ENCODE data around the gene GREB1. TPM values are rescaled to one million over a fixed set of nuclear protein-coding genes. Genes with fewer than 3 reads are reported as not detected.
A peak's percentile ranks its signal among the peaks of the same experiment; 100 is the strongest.

Gene GREB1
- total RNA-seq, 1 experiment from 2014 or later, result 57.6 TPM

- peak; percentile 40 for DNase-seq (ENCODE audit: low read depth, low spot score)
- in situ Hi-C loops (cut with HindIII; ENCODE audit: low pct_unique_long_range_greater_than_20kb, low sequenced_read_pairs), result no loop called here
Measured at GRCh38 chr2:11612553-11613215, 78.8 kb downstream of the GREB1 start.

DNA sequence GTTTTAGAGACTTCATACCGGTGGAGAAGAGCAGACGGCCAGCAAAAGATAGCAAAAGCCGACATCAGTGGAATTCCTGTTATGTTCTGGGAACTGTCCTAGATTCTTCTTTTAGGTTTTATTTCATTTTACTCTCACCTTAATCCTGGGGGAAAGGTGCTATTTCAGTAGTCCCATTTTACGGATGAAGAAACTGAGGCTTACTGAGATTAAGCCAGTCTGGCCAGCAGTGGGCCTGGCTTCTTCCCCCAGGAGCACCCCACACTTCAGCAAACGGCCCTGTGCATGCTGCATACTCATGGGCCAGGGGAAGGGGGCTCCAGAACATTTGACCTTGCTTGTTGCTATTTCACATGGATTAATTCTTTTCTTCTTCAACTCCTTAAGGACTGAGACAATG lies 79.5 kb downstream of the GREB1 start:
- in situ Hi-C loops (cut with HindIII; ENCODE audit: low pct_unique_long_range_greater_than_20kb, low sequenced_read_pairs), result no loop called here
- no peak for DNase-seq (ENCODE audit: low read depth, low spot score)

DNA sequence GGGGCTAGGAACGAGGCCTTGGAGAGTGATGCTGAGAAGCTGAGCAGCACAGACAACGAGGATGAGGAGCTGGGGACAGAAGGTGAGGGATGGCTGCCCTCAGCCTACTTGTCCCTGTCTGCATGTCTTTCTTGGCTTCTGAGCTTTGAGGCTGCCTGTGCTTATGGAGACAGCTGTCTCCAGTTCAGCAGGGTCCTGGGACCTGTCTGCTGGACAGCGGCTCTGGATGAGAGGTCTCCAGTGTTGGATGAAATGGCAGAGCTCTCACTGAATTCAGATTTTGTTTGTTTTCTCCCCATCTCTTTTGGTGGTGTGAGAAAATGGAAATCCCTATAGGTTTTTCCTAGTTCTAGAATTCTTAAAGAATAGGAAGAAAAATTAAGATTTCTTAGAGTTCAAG lies 81.4 kb downstream of the GREB1 start:
- in situ Hi-C loops (cut with HindIII; ENCODE audit: low pct_unique_long_range_greater_than_20kb, low sequenced_read_pairs), result no loop called here
- DNase-seq (ENCODE audit: low read depth, low spot score), result no peak

DNA sequence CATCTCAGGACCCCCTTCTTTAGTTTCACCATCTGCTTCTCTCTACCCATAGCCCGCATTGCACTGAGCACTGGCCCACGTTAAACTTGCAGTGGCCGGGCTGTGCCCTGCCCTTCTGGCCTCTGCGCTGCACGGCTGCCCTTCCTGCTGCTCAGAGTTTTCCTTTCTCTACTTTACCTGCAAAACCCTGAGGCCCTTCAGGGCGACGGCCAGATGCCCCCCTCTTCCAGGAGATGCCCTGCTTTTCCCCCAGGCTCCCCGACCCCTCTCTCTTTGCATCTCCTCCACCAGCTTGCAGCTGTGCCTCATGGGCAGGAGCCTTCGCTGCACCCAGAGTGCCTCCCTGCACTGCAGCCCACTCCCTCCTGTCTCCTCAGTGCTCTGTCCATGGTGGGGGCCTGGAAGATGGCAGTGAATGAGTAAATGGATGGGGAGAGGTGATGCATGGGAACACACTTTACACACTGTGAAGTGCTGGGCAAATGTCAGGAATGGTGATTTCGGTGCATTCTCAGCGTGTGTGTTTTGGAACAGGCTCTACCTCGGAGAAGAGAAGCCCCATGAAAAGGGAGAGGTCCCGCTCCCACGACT lies 82.3 kb downstream of the GREB1 start:
- in situ Hi-C loops (cut with HindIII; ENCODE audit: low pct_unique_long_range_greater_than_20kb, low sequenced_read_pairs), result no loop called here
- DNase-seq (ENCODE audit: low read depth, low spot score), result no peak

- DNase-seq (ENCODE audit: low read depth, low spot score), result peak; percentile 70
- in situ Hi-C loops (cut with HindIII; ENCODE audit: low pct_unique_long_range_greater_than_20kb, low sequenced_read_pairs), result no loop called here
Measured at GRCh38 chr2:11616851-11617415, 83.1 kb downstream of the GREB1 start.

GRCh38 chr2:11617527-11617926 lies 83.7 kb downstream of the GREB1 start:
- in situ Hi-C loops (cut with HindIII; ENCODE audit: low pct_unique_long_range_greater_than_20kb, low sequenced_read_pairs), result no loop called here
- no peak for DNase-seq (ENCODE audit: low read depth, low spot score)

- in situ Hi-C loops (cut with HindIII; ENCODE audit: low pct_unique_long_range_greater_than_20kb, low sequenced_read_pairs), result no loop called here
- no peak for DNase-seq (ENCODE audit: low read depth, low spot score)
Measured at GRCh38 chr2:11617984-11618707, 84.3 kb downstream of the GREB1 start.

DNA sequence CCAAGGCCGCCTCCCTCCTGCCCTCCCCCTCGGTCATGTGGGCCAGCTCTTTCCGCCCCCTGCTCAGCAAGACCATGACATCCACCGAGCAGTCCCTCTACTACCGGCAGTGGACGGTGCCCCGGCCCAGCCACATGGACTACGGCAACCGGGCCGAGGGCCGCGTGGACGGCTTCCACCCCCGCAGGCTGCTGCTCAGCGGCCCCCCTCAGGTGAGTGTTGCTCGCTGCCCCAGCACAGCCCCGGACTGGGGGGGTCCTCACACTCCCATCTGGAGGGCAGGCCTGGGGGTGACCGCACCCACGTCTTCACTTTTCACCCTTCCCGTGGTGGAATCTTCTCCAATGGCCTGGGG lies 84.8 kb downstream of the GREB1 start:
- no peak for DNase-seq (ENCODE audit: low read depth, low spot score)
- in situ Hi-C loops (cut with HindIII; ENCODE audit: low pct_unique_long_range_greater_than_20kb, low sequenced_read_pairs), result no loop called here

- no peak for DNase-seq (ENCODE audit: low read depth, low spot score)
- in situ Hi-C loops (cut with HindIII; ENCODE audit: low pct_unique_long_range_greater_than_20kb, low sequenced_read_pairs), result no loop called here
Measured at GRCh38 chr2:11621410-11621809, 87.6 kb downstream of the GREB1 start.

GRCh38 chr2:11622611-11623010 lies 88.8 kb downstream of the GREB1 start:
- in situ Hi-C loops (cut with HindIII; ENCODE audit: low pct_unique_long_range_greater_than_20kb, low sequenced_read_pairs), result no loop called here
- no peak for DNase-seq (ENCODE audit: low read depth, low spot score)

- in situ Hi-C loops (cut with HindIII; ENCODE audit: low pct_unique_long_range_greater_than_20kb, low sequenced_read_pairs), result no loop called here
- no peak for DNase-seq (ENCODE audit: low read depth, low spot score)
Measured at GRCh38 chr2:11624893-11625292, 91.0 kb downstream of the GREB1 start.

DNA sequence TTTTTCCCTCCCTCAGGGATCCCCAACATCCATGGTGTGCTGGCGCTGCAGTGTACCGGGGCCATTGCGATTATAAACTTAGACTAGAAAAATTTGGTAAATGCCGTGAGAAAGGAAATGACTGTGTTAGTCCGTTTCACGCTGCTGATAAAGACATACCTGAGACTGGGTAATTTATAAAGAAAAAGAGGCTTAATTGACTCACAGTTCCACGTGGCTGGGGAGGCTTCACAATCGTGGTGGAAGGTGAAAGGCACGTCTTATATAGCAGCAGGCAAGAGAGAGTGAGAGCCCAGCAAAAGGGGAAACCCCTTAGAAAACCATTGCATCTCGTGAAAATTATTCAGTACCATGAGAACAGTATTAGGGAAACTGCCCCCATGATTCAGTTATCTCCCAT lies 91.8 kb downstream of the GREB1 start:
- in situ Hi-C loops (cut with HindIII; ENCODE audit: low pct_unique_long_range_greater_than_20kb, low sequenced_read_pairs), result no loop called here
- DNase-seq (ENCODE audit: low read depth, low spot score), result no peak

GRCh38 chr2:11628675-11629074 lies 94.8 kb downstream of the GREB1 start:
- in situ Hi-C loops (cut with HindIII; ENCODE audit: low pct_unique_long_range_greater_than_20kb, low sequenced_read_pairs), result no loop called here
- no peak for DNase-seq (ENCODE audit: low read depth, low spot score)

DNA sequence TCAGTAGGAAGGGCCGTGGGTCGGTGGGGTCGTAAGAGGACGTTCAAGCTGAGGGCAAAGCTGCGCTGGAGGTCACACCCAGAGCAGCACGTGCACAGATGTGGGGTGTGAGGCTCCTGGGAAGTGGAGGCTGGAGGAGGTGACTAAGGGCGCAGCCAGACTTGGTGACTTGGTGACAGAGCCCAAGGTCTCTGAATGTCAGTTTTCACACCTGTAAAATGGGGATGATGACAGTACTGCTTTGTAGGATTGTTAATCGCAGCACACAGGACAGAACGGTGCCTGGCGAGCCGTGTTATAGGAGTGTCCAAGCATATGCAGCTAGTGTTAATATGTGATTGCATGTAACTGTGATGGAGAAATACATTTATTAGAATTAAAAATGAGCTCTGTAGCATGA lies 95.4 kb downstream of the GREB1 start:
- DNase-seq (ENCODE audit: low read depth, low spot score), result no peak
- in situ Hi-C loops (cut with HindIII; ENCODE audit: low pct_unique_long_range_greater_than_20kb, low sequenced_read_pairs), result no loop called here

DNA sequence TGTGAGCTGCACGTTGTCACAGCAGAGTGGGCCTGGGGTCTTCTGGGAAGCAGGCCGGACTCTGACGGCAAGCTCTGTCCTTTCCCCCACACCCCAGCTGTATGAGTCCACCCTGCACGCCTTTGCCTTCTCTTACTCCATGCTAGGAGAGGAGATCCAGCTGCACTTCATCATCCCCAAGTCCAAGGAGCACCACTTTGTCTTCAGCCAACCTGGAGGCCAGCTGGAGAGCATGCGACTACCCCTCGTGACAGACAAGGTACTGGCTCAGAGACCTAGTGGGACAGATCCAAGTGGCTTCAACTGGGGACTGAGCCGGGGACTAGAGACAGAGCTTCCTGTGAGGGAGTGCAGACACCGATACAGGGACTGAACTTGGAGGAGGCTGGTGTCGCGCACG lies 96.0 kb downstream of the GREB1 start:
- DNase-seq (ENCODE audit: low read depth, low spot score), result no peak
- in situ Hi-C loops (cut with HindIII; ENCODE audit: low pct_unique_long_range_greater_than_20kb, low sequenced_read_pairs), result no loop called here

DNA sequence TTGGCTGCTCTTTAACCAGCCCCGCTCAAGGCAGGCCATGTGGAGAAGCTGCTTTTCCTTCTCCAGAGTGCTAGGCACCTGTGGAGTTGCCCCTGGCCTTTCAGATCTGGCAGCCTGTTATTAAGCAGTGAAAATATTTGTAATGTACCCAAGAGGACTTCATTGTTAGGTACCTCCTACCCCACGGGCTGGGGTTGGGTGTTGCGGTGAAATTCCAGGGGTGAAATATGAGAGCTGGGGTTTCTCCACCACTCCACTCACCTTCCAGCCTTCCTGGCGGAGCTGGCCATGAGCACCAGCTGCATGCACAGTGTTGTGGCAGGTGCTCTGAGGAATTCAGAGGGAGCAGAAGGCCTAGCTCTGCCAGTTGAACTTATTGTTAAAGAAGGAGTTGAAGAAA lies 97.0 kb downstream of the GREB1 start:
- DNase-seq (ENCODE audit: low read depth, low spot score), result no peak
- in situ Hi-C loops (cut with HindIII; ENCODE audit: low pct_unique_long_range_greater_than_20kb, low sequenced_read_pairs), result no loop called here

DNA sequence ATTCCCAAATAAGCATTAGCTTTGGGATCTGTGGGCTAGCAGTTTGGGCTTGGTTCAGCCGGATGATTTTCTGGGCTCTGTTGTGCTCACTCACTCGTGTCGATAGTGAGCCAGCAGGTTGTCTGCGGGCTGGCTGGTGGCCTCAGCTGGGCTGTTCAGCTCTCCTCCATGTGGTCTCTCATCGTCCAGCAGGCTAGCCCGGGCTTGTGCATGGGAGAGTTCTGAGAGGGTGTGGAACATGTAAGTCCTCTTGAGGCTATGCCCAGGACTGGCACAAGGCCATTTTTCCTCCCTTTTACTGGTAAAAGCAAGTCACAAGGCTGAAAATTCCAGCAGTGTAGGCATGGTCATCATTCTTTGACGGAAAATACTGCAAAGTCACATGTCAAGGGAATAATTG lies 97.6 kb downstream of the GREB1 start:
- DNase-seq (ENCODE audit: low read depth, low spot score), result peak; percentile 34

GRCh38 chr2:11633923-11634478 lies 100.2 kb downstream of the GREB1 start:
- in situ Hi-C loops (cut with HindIII; ENCODE audit: low pct_unique_long_range_greater_than_20kb, low sequenced_read_pairs), result no loop called here
- DNase-seq (ENCODE audit: low read depth, low spot score), result no peak

More for the DNA sequence above, 97.6 kb downstream of the GREB1 start:
- in situ Hi-C loops (cut with HindIII; ENCODE audit: low pct_unique_long_range_greater_than_20kb, low sequenced_read_pairs), result no loop called here

Data from SK-MEL-5 (cell line).